Testis (tissue), 2 donors: ENCODE data around the gene ISY1.

ENCODE experiments used
- CTCF ChIP-seq, 3 experiments: fragments of 450-650 bp in 2 of 3; fragments of 200-600 bp in 1 of 3; sonication (generic) in 1 of 3; IDR thresholded peaks; one replicate each; pipeline ENCODE4 v1.5.1; 2016 to 2019; ENCODE audit warnings: antibody characterized with exemption in 3 of 3, mild to moderate bottlenecking in 2 of 3, moderate library complexity in 1 of 3
- POLR2A ChIP-seq: fragments of 450-650 bp; IDR thresholded peaks from one replicate; pipeline ENCODE4 v1.6.1; 2017; ENCODE audit warnings: antibody characterized with exemption, mild to moderate bottlenecking, moderate library complexity

- TF ChIP-seq CTCF (IDR thresholded peaks at IDR 0.05) = no peak
- no peak for TF ChIP-seq POLR2A
Observed at GRCh38 chr3:129121016-129121791, 39.7 kb downstream of the ISY1 start.
